Measurements from ENCODE around the gene GPR37.

GPR37 gene

GRCh38 chr7:124737760-124738300, 27.8 kb downstream of the GPR37 start:
- no peak for TF ChIP-seq CTCF (conservative IDR thresholded peaks at IDR 0.05; ENCODE audit: low read depth, low read length)
- DNase-seq (ENCODE audit: low read depth): no peak
- no peak overlapping the region for H3K4me3 ChIP-seq (ENCODE audit: low read length)

- DNase-seq (ENCODE audit: low read depth): no peak
- H3K4me3 ChIP-seq (ENCODE audit: low read length): no peak overlapping the region
- TF ChIP-seq CTCF (conservative IDR thresholded peaks at IDR 0.05; ENCODE audit: low read depth, low read length): no peak
These were observed 37.0 kb downstream of the GPR37 start for GRCh38 chr7:124728610-124729009.

- TF ChIP-seq CTCF (conservative IDR thresholded peaks at IDR 0.05; ENCODE audit: low read depth, low read length): no peak
- no peak for DNase-seq (ENCODE audit: low read depth)
These were observed 40.9 kb downstream of the GPR37 start for GRCh38 chr7:124724507-124725192.

GRCh38 chr7:124724079-124724478, 41.5 kb downstream of the GPR37 start:
- TF ChIP-seq CTCF (conservative IDR thresholded peaks at IDR 0.05; ENCODE audit: low read depth, low read length): no peak
- no peak overlapping the region for H3K4me3 ChIP-seq (ENCODE audit: low read length)
- DNase-seq (ENCODE audit: low read depth): no peak

More at GRCh38 chr7:124724507-124725192, 40.9 kb downstream of the GPR37 start:
- H3K4me3 ChIP-seq (ENCODE audit: low read length): no peak overlapping the region

- no peak overlapping the region for H3K4me3 ChIP-seq (ENCODE audit: low read length)
- DNase-seq (ENCODE audit: low read depth): peak; percentile 14
- TF ChIP-seq CTCF (conservative IDR thresholded peaks at IDR 0.05; ENCODE audit: low read depth, low read length): no peak
These were observed 42.6 kb downstream of the GPR37 start for GRCh38 chr7:124723012-124723411.

GRCh38 chr7:124722292-124722691, 43.3 kb downstream of the GPR37 start:
- H3K4me3 ChIP-seq (ENCODE audit: low read length): no peak overlapping the region
- no peak for DNase-seq (ENCODE audit: low read depth)
- TF ChIP-seq CTCF (conservative IDR thresholded peaks at IDR 0.05; ENCODE audit: low read depth, low read length): no peak

- TF ChIP-seq CTCF (conservative IDR thresholded peaks at IDR 0.05; ENCODE audit: low read depth, low read length): no peak
- no peak overlapping the region for H3K4me3 ChIP-seq (ENCODE audit: low read length)
- DNase-seq (ENCODE audit: low read depth): no peak
These were observed 45.4 kb downstream of the GPR37 start for GRCh38 chr7:124720195-124720594.
